Smooth muscle cell (in vitro differentiated cells): ENCODE measurements around the gene TTC24. TPM values are rescaled to one million over a fixed set of nuclear protein-coding genes. Genes with fewer than 3 reads are reported as not detected.

ENCODE experiments used
- DNase-seq: peaks from one replicate; lab custom pipeline; 2025; ENCODE audit not compliant: unreplicated experiment; lab: John Stamatoyannopoulos, UW
- H2AFZ ChIP-seq: fragments of 200-600 bp; sonication (generic); 2 replicates; pipeline ENCODE4 v1.6.0; 2016; ENCODE audit warnings: antibody characterized with exemption, low read depth, mild to moderate bottlenecking
- H3F3A ChIP-seq: fragments of 200-600 bp; sonication (generic); 2 replicates; pipeline ENCODE4 v1.6.0; 2017; ENCODE audit warnings: antibody characterized with exemption, low read depth
- H3K27ac ChIP-seq: fragments of 200-600 bp; sonication (generic); 2 replicates; pipeline ENCODE4 v1.5.1; 2016; ENCODE audit warnings: low read depth, mild to moderate bottlenecking
- H3K27me3 ChIP-seq: fragments of 200-600 bp; sonication (generic); 2 replicates; pipeline ENCODE4 v1.6.1; 2016; ENCODE audit warnings: low read depth, mild to moderate bottlenecking
- H3K36me3 ChIP-seq: fragments of 200-600 bp; sonication (generic); 2 replicates; pipeline ENCODE4 v1.5.1; 2016; ENCODE audit warnings: low read depth
- H3K4me1 ChIP-seq: fragments of 200-600 bp; sonication (generic); 2 replicates; pipeline ENCODE4 v1.5.1; 2016; ENCODE audit warnings: low read depth
- H3K4me2 ChIP-seq: fragments of 200-600 bp; sonication (generic); 2 replicates; pipeline ENCODE4 v1.6.0; 2016; ENCODE audit warnings: mild to moderate bottlenecking
- H3K4me3 ChIP-seq: fragments of 200-600 bp; sonication (generic); 2 replicates; pipeline ENCODE4 v1.5.1; 2016; ENCODE audit warnings: mild to moderate bottlenecking
- H3K79me2 ChIP-seq: fragments of 200-600 bp; sonication (generic); 2 replicates; pipeline ENCODE4 v1.6.0; 2016; ENCODE audit warnings: low read depth, mild to moderate bottlenecking
- H3K9ac ChIP-seq: fragments of 200-600 bp; sonication (generic); 2 replicates; pipeline ENCODE4 v1.6.0; 2016; ENCODE audit warnings: low read depth
- H3K9me3 ChIP-seq: fragments of 200-600 bp; sonication (generic); replicated peaks from 2 replicates; pipeline ENCODE4 v1.5.1; 2016; ENCODE audit warnings: low read depth
- H4K20me1 ChIP-seq: fragments of 200-600 bp; sonication (generic); 2 replicates; pipeline ENCODE4 v1.6.0; 2016; ENCODE audit warnings: low read depth
- WGBS: methylation state at CpG from one replicate; pipeline ENCODE4 v1.1.7; 2016; ENCODE audit warnings: low lambda C conversion rate; 5-methylcytosine and 5-hydroxymethylcytosine counted together
- polyA plus RNA-seq: library from polyadenylated mRNA; unstranded; fragments of >200 nt; fragmentation: Nextera tagmentation; extraction: Ambion mirVana; gene quantifications from 2 replicates; pipeline ENCODE4 v1.2.1, GENCODE V29; 2016
- total RNA-seq: library from RNA; depleted of rRNA; stranded (reverse); fragments of >200 nt; gene quantifications from 2 replicates; pipeline ENCODE4 v1.2.3, GENCODE V29; 2014
- TF ChIP-seq, protein P1 (sequence below): fragments of 200-600 bp; sonication (generic); IDR thresholded peaks from 2 replicates; pipeline ENCODE4 v1.5.1; 2017; ENCODE audit warnings: borderline replicate concordance, mild to moderate bottlenecking, antibody characterized with exemption; ENCODE audit not compliant: insufficient read depth, poor library complexity, severe bottlenecking

TTC24 gene
- total RNA-seq = not detected in 2 replicates
- polyA plus RNA-seq = not detected in 2 replicates

- Histone ChIP-seq H3K9ac (no peak within 1 kb of the TSS), H3K4me2 (no peak within 1 kb of the TSS), H3K4me3 (no peak within 1 kb of the TSS), H3K4me1 (no peaks in the 10 kb centered on the region), H3K79me2 (no peaks in the 10 kb centered on the region), H3K27ac (no peak within 1 kb of the TSS), H4K20me1 (no peaks in the 10 kb centered on the region), H3K36me3 (no peaks in the 10 kb centered on the region), H3K27me3 (no peaks in the 10 kb centered on the region), H3F3A (no peaks in the 10 kb centered on the region), H2AFZ (no peak within 1 kb of the TSS), H3K9me3 (no peaks in the 10 kb centered on the region)
- WGBS = 75% methylated on average over 5 of the region's 5 CpGs
- TF ChIP-seq, protein P1, sequence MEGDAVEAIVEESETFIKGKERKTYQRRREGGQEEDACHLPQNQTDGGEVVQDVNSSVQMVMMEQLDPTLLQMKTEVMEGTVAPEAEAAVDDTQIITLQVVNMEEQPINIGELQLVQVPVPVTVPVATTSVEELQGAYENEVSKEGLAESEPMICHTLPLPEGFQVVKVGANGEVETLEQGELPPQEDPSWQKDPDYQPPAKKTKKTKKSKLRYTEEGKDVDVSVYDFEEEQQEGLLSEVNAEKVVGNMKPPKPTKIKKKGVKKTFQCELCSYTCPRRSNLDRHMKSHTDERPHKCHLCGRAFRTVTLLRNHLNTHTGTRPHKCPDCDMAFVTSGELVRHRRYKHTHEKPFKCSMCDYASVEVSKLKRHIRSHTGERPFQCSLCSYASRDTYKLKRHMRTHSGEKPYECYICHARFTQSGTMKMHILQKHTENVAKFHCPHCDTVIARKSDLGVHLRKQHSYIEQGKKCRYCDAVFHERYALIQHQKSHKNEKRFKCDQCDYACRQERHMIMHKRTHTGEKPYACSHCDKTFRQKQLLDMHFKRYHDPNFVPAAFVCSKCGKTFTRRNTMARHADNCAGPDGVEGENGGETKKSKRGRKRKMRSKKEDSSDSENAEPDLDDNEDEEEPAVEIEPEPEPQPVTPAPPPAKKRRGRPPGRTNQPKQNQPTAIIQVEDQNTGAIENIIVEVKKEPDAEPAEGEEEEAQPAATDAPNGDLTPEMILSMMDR = no peak
- no peak for DNase-seq
These were observed at the start of gene TTC24 for GRCh38 chr1:156579472-156579871. TTC24 (plus strand) TSS chr1:156579723; CDS start chr1:156581365, 1,642 bp downstream.

GRCh38 chr1:156530006-156530405 is 49.5 kb upstream of the TTC24 start:
- Histone ChIP-seq H3K4me1 (no peaks in the 10 kb centered on the region), H3K79me2 (no peaks in the 10 kb centered on the region), H3K36me3 (no peaks in the 10 kb centered on the region), H3K4me2 (no peak overlapping the region), H3K4me3 (no peak overlapping the region), H2AFZ (no peak overlapping the region), H3K27me3 (no peaks in the 10 kb centered on the region), H3K9ac (no peak overlapping the region), H4K20me1 (no peaks in the 10 kb centered on the region), H3K27ac (no peak overlapping the region), H3K9me3 (no peaks in the 10 kb centered on the region), H3F3A (no peaks in the 10 kb centered on the region)
- DNase-seq = no peak
- WGBS = 98% methylated on average over 18 of the region's 18 CpGs
- TF ChIP-seq, protein P1 = no peak

- Histone ChIP-seq H3K4me1 (no peaks in the 10 kb centered on the region), H3K27ac (no peak overlapping the region), H3K9ac (no peak overlapping the region), H3K36me3 (no peaks in the 10 kb centered on the region), H2AFZ (no peak overlapping the region), H3K4me2 (no peak overlapping the region), H3K4me3 (no peak overlapping the region), H4K20me1 (no peaks in the 10 kb centered on the region), H3K27me3 (no peaks in the 10 kb centered on the region), H3K9me3 (no peaks in the 10 kb centered on the region), H3F3A (no peaks in the 10 kb centered on the region), H3K79me2 (no peaks in the 10 kb centered on the region)
- TF ChIP-seq, protein P1 = no peak
- no peak for DNase-seq
- WGBS = 98% methylated on average over 4 of the region's 4 CpGs
These were observed 47.1 kb upstream of the TTC24 start for GRCh38 chr1:156532374-156532773.

GRCh38 chr1:156533568-156534220 is 45.8 kb upstream of the TTC24 start:
- DNase-seq = no peak
- Histone ChIP-seq H3K4me1 (no peaks in the 10 kb centered on the region), H2AFZ (no peak overlapping the region), H3K9ac (no peak overlapping the region), H3F3A (no peaks in the 10 kb centered on the region), H3K9me3 (no peaks in the 10 kb centered on the region), H3K79me2 (no peaks in the 10 kb centered on the region), H3K36me3 (no peaks in the 10 kb centered on the region), H3K27me3 (no peaks in the 10 kb centered on the region), H3K4me3 (no peak overlapping the region), H3K4me2 (no peak overlapping the region), H3K27ac (no peak overlapping the region), H4K20me1 (no peaks in the 10 kb centered on the region)
- TF ChIP-seq, protein P1 = no peak
- 97% methylated on average over 11 of the region's 11 CpGs for WGBS
